Measurements from ENCODE around the gene ARID1B. TPM values are rescaled to one million over a fixed set of nuclear protein-coding genes. Genes with fewer than 3 reads are reported as not detected.

ARID1B gene
- total RNA-seq, 6 experiments from 2014 or later, result 32.5 to 44.3 (median 36.5) TPM

DNA sequence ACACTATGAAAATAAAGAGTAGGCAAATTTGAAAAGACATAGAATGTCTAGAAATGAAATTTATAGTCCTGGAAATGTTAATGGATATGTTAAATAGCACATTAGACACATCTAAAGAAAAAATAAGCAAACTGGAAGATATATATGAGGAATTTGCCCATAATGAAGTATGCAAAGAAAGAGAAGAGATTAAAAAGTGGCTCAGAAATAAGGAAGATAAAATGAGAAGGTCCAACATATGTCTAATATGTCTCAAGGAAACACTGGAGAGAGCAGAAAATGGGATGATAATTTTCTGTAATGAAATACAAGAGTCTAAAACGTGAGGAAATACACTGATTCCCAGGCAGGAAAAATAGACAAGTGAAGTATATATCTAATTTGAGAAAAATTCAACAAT, 36.6 kb upstream of the ARID1B start:
- no peak overlapping the region for H3K4me3 Mint-ChIP-seq
- H3K4me1 Mint-ChIP-seq (ENCODE audit: low read depth), result no peaks in the 10 kb centered on the region
- DNase-seq, result no peak
- H3K27ac Mint-ChIP-seq, result no peak overlapping the region
- peaks cover 19% of the 10 kb centered on the region; the same call in 1 of the 2 replicates for H3K9me3 Mint-ChIP-seq
- TF ChIP-seq, protein P1, sequence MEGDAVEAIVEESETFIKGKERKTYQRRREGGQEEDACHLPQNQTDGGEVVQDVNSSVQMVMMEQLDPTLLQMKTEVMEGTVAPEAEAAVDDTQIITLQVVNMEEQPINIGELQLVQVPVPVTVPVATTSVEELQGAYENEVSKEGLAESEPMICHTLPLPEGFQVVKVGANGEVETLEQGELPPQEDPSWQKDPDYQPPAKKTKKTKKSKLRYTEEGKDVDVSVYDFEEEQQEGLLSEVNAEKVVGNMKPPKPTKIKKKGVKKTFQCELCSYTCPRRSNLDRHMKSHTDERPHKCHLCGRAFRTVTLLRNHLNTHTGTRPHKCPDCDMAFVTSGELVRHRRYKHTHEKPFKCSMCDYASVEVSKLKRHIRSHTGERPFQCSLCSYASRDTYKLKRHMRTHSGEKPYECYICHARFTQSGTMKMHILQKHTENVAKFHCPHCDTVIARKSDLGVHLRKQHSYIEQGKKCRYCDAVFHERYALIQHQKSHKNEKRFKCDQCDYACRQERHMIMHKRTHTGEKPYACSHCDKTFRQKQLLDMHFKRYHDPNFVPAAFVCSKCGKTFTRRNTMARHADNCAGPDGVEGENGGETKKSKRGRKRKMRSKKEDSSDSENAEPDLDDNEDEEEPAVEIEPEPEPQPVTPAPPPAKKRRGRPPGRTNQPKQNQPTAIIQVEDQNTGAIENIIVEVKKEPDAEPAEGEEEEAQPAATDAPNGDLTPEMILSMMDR (IDR thresholded peaks at IDR 0.05), result no peak
- peaks cover 9% of the 10 kb centered on the region for H3K36me3 Mint-ChIP-seq (ENCODE audit: low read depth)
- H3K27me3 Mint-ChIP-seq (ENCODE audit: insufficient read depth), result peaks cover 3% of the 10 kb centered on the region

DNA sequence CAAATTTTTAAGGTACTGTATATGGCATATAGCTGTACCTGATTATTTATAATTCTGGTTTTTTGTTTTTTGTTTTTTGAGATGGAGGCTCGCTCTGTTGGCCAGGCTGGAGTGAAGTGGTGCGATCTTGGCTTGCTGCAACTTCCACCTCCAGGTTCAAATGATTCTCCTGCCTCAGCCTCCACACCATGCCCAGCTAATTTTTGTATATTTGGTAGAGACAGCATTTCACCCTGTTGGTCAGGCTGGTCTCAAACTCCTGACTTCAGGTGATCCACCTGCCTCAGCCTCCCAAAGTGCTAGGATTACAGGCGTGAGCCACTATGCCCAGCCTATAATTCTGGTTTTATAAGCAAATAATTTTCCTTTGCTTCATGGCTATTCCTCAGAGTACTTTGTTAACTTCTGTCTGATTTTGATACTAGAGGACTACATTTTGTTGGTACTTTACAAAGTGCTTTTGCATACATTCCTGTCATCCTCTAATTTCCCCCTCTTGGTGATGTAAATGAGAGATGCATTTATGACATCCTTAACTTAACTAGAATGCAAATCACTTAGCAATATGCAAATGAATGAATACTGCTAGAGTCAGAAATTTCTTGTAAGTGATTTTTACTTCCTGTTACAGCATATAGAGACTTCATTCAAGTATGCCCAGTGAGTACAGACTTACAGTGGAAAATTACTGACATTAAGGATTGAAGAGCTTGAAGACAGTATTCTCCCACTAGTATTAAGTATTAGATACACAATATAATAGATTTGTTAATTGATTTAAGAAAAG, 35.7 kb upstream of the ARID1B start:
- Mint-ChIP-seq H3K27ac (no peak overlapping the region), H3K27me3 (ENCODE audit: insufficient read depth) (peaks cover 7% of the 10 kb centered on the region), H3K9me3 (peaks cover 19% of the 10 kb centered on the region; the same call in 1 of the 2 replicates), H3K4me3 (no peak overlapping the region), H3K36me3 (ENCODE audit: low read depth) (peaks cover 9% of the 10 kb centered on the region), H3K4me1 (ENCODE audit: low read depth) (no peaks in the 10 kb centered on the region)
- TF ChIP-seq, protein P1 (IDR thresholded peaks at IDR 0.05), result no peak
- no peak for DNase-seq

DNA sequence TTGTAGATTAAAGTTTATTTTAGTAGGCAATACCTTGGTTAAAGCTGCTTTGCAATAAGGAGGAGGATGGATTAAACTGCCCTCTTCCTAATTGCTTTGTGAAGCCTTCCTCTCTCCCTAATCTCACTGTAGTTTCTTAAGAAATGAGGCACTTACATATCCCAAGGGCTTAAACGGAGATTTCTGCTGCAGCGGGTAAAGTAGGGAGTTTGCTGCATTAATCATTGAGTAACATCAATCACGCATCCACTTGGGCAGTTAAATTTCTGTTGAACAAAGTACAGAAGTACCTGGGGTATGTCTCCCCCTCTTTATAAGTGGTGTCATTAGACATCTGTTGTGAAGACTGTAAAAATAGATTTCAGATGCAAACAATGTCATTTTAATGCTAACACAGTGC, 29.5 kb upstream of the ARID1B start:
- H3K36me3 Mint-ChIP-seq (ENCODE audit: low read depth), result no peaks in the 10 kb centered on the region
- no peak overlapping the region for H3K4me3 Mint-ChIP-seq
- H3K9me3 Mint-ChIP-seq, result no peaks in the 10 kb centered on the region
- H3K4me1 Mint-ChIP-seq (ENCODE audit: low read depth), result no peaks in the 10 kb centered on the region
- no peak for DNase-seq
- H3K27me3 Mint-ChIP-seq (ENCODE audit: insufficient read depth), result peaks cover 10% of the 10 kb centered on the region
- H3K27ac Mint-ChIP-seq, result no peak overlapping the region
- TF ChIP-seq, protein P1 (IDR thresholded peaks at IDR 0.05), result no peak

DNA sequence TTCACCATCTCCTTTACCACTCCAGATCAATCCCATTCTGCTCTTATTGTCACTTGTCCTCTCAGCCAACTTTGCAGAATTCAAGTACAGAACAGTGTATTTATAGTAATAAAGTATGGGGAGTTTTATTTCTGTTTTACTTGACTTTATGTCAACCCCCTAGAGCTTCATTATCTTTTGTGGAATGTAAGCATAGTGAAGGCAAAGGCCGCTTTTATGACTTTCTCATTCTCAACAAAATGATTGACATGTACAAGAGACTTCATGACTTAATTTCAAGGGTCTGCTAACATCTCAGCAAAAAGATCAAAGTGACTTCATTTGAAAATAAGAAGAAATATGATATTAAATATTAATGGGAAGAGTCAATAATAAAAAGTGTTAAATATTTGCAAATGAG, 28.7 kb upstream of the ARID1B start:
- no peak overlapping the region for H3K27ac Mint-ChIP-seq
- no peak overlapping the region for H3K4me3 Mint-ChIP-seq
- H3K9me3 Mint-ChIP-seq, result no peaks in the 10 kb centered on the region
- DNase-seq, result no peak
- TF ChIP-seq, protein P1 (IDR thresholded peaks at IDR 0.05), result no peak
- no peaks in the 10 kb centered on the region for H3K4me1 Mint-ChIP-seq (ENCODE audit: low read depth)
- peaks cover 9% of the 10 kb centered on the region for H3K27me3 Mint-ChIP-seq (ENCODE audit: insufficient read depth)
- H3K36me3 Mint-ChIP-seq (ENCODE audit: low read depth), result no peaks in the 10 kb centered on the region

DNA sequence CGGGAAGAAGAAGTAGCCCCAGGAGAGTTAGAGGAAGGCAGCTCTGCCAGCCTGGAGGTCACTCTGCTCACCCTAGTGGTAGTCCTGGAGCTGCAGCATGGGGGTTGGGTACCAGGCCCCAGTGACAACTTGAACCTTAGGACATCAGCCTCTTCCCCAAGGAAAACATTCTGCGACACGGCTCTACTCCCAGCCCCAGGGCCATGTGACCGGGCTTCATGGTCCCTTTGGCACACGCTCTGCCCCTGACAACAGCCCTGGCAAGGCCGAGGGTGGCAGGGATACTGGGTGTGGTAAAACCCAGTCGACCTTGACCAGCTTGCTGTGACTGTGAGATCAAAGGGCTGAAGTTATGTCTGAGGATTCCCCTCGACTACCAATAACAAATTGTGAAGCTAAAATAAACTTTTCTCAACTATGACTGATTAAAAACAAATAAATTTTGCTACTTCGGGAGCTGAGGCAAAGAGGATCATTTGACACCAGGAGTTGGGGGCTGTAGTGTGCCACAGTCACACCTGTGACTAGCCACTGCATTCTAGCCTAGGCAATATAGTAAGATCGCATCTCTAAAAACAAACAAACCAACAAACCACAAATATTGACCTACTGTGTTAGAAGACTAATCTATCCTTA, 24.4 kb upstream of the ARID1B start:
- no peak overlapping the region for H3K4me3 Mint-ChIP-seq
- no peak for DNase-seq
- no peaks in the 10 kb centered on the region for H3K4me1 Mint-ChIP-seq (ENCODE audit: low read depth)
- H3K9me3 Mint-ChIP-seq, result no peaks in the 10 kb centered on the region
- no peaks in the 10 kb centered on the region for H3K36me3 Mint-ChIP-seq (ENCODE audit: low read depth)
- TF ChIP-seq, protein P1 (IDR thresholded peaks at IDR 0.05), result peak; percentile 21; the same call in 1 of the 2 replicates
- no peak overlapping the region for H3K27ac Mint-ChIP-seq
- peaks cover 4% of the 10 kb centered on the region for H3K27me3 Mint-ChIP-seq (ENCODE audit: insufficient read depth)
